Activated naive CD4-positive, alpha-beta T cell treated with Interleukin-2 at 50 U/mL for 16 hours (primary cell): ENCODE data around the gene C1orf122.
"Not testable (repeated sequence)": the region's sequence is repeated elsewhere in the genome, so short reads cannot be mapped to it uniquely, and the experiment has no call there.

Experiments used
- DNase-seq: peaks from one replicate; pipeline ENCODE4 v3.0.0-alpha.2; 2020

C1orf122 gene

DNA sequence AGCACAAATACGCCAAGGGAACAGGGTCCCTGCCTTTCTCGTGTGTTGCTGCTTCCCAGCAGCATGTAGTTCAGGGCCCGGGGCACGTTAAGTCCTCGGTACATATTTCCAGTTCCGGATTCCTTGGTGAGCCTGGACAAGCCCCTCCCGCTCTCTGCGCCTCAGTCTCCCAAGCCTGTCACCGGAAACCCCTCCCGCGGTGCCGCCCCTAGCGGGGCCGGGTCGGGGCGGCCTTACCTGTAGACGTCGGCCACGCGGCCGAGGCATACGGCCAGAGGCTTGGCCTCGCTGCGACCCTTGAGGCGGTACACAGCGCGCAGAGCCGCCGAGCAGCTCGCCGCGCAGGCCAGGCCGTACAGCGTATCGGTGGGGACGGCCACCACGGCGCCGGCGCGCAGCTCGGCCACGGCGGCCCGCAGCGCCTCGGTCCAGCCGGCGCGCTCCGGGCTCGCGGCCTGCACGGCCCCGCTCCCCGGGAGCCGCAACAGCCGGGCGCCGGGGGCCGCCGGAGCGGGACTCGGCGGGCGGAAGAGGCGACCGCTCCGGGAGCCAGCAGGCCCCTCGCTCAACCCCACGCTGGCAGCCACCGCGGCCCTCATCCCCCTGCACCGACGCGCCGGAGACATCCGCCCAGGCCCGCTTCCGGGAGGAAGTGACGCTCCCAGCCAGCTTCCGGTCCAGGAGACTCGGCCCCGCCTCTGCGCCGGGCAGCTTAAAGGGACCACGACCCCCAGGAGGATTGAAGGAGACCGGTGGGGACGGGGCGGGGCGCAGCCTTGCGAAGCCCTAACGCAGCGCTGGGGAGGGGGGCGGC, at the start of gene C1orf122, which contains the start of gene YRDC:
Gene C1orf122, plus strand, starts transcription at position 236 of the 814 bp plus-strand sequence. CDS start 615 bp downstream, outside the sequence.
Gene YRDC, minus strand, starts transcription at position 654 of the 814 bp plus-strand sequence. Its CDS starts 28 bp downstream, at position 626.
- peak; percentile 96 for DNase-seq

DNA sequence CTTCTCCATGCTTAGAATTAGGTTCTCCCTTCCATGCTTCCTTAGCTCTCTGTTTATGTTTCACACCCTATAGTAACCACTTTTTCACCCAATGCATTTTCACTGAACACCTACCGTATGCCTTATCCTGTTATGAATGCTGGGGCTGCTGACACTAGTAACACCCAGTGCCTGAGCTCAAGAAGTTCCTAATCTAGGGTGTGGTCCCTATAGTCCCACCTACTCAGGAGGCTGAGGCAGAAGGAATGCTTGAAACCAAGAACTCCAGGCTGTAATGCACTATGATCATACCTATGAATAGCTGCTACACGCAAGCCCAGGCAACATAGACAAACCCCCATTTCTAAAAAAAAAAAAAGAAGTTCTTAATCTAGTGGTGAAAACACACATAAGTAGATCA, 48.1 kb upstream of the C1orf122 start:
- no peak for DNase-seq

GRCh38 chr1:37761416-37762095, 46.0 kb upstream of the C1orf122 start:
- DNase-seq, result no peak

DNA sequence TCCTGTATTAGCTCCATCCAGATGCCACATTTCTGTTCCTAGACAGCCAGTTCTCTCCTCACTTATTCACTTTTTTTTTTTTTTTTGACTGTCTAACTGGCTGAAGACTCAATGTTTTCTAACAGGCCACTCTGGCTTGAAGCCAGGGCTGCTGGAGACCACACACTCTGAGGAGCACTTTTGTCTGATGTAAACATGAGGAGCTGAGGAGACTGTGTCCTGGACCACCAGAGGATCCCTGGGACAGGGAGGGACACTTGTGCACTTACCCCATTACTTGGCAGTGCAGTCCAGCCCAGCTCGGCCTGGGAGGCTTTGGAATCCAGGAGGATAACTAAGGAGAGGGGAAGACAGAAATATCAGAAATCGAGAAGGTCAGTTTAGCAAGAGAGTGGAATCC, 45.1 kb upstream of the C1orf122 start:
- DNase-seq, result no peak

- no peak for DNase-seq
Measured at GRCh38 chr1:37763791-37764413, 43.7 kb upstream of the C1orf122 start.

- DNase-seq, result peak; percentile 40
Measured at GRCh38 chr1:37764414-37764825, 43.2 kb upstream of the C1orf122 start.

- DNase-seq, result no peak
Measured at GRCh38 chr1:37764888-37765441, 42.6 kb upstream of the C1orf122 start, which contains the start of gene EPHA10. Gene EPHA10, minus strand, starts transcription at chr1:37765120. Its CDS starts 54 bp downstream, at chr1:37765066.

GRCh38 chr1:37765916-37766664, 41.5 kb upstream of the C1orf122 start:
- DNase-seq, result peak; percentile 19

DNA sequence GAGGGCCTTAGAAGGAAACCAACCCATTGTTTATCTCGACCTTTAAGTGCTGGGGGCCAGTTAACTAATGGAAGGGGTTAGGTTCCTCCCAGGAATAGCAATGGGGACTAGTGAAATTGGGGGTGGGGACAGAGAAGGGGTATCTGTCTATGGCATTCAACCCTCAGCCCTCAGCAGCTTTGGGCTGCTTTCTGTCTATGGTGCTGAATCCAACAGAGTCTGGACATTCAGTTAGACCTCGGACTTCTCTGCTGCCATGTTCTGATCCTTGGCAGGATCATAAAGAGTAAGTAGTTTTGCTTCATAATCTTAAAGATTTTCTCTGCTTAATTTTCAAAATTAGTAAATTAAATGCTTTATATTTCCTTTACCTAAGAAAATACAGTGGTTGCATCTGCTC, 40.1 kb upstream of the C1orf122 start:
- DNase-seq, result no peak

- not testable (repeated sequence) for DNase-seq
Measured at GRCh38 chr1:37771440-37771839, 36.1 kb upstream of the C1orf122 start.

- DNase-seq, result peak; percentile 30
Measured at GRCh38 chr1:37776946-37777516, 30.6 kb upstream of the C1orf122 start.

GRCh38 chr1:37778654-37779053, 28.9 kb upstream of the C1orf122 start:
- no peak for DNase-seq

DNA sequence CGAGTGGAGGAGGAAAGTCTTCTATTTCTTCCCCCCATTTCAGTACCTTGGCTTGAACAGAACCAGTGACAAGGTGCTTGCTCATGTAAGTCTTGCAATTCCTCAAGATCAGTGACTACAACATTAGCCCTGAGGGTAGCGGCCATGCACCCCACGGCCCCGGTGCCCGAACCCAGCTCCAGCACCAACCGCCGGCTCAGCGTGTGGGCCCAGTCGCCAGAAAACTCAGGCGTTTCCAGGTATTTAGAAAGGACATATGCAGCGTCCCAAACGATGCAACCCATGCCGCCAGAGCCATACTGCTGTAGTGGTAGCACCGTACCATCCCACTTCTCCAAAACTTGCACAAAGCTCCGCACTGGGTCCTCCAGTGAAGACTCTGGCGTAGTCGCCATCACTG, 25.1 kb upstream of the C1orf122 start:
- DNase-seq, result no peak

DNA sequence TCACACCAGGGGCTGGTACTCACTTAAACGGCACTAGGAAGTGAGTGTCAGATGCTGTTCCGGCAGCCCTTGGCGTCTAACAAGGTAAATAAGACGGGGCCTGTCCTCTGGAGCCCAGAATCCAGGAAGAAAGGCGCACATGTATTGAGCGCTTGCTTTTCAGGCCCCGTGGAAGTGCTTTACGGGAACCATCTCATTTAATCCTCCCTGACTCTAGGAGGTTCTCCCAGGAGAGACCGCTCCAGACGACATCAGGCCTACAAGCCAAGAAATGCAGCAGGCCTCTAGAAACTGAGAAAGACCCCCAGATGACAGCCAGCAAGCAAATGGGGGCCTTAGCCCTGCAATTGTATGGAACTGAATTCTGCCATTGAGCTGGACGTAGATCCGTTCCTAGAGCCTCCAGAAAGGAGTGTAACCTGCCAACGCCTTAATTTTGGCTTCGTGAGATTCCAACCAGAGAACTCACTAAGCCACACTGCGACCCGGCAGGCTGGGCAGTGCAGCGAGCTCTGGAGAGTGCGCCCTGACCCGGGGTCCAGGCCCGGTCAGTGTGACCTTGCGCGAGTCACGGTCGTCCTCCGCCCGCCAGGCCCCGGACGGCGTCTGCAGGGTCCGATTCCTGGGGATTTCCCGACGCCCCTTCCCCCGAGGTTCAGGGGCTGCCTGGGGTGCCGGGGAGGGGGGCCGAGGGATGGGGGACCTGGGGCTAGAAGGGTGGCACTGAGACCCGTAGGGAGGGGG, 14.5 kb upstream of the C1orf122 start:
- DNase-seq, result no peak

DNA sequence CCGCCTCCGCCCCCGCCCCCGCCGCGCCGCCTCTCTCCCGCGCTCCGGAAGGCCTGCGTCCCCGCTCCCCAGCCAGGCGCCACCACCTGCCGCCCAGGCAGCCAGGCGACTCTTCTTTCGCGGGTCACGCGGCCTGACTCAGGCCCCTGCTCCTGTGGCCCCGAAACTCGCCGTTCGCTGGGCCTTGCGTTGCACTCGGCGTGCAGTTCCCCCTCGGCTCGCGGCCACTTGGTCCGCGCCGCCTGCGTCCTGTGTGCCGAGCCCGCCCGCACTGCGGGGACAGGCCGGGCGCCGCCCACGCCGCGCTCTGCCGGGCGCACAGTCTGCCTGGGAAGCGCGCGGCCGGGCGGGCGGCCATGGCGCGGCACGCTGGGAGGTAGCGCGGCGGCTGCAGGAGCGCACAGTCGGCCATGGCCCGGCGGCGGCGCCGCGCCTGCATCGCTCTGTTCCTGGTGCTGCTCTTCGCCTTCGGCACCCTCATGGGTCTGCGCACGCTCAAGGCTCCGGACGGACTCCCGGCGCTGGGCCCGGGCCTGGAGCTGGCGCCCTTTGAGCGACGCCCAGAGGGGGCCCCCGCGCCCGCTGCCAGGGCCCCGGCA, 13.7 kb upstream of the C1orf122 start, which contains the start of gene MANEAL:
Gene MANEAL, plus strand, starts transcription at position 75 of the 599 bp plus-strand sequence. Its CDS starts 336 bp downstream, at position 411.
- peak; percentile 37 for DNase-seq

DNA sequence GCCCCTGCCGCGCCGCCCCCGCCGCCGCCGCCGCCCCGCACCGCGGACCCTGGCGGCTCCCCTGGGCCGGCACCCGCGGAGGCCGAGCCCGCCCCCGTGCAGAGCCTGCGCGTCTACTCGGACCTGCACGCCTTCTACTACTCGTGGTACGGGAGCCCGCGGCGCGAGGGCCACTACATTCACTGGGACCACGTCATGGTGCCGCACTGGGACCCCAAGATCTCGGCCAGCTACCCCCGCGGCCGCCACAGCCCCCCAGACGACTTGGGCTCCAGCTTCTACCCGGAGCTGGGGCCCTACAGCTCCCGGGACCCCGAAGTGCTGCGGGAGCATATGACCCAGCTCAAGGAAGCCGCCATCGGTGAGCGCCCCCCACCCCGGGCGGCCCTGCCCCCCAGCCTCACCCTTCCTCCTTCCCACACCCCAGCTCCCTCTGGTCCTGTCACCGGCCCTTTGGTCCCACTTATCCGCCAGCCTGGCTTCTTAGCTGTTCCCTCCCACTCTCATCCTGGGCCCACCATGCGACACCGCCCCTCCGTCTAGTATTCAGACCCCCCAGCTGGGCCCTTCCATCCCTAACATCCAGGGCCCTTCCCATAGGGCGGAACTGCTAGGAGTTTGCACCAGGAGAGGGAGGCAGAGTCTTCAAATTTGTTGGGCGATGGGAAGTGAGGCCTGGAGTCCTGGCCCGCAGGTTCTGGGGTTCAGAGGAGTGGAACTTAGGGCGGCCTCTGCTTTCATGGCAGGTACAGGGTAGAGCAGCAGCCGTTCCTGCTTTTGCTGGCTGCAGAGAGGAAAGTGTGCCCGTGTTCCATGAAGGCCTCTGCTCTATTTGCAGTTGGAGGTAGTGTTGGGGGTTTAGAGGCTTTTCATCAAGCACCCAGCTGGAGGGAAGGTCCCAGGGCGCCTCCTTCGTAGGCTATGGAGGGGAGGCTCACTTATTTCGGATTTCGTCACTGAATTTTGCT, 12.9 kb upstream of the C1orf122 start:
- DNase-seq, result no peak

- peak; percentile 46 for DNase-seq
Measured at GRCh38 chr1:37795340-37796125, 12.1 kb upstream of the C1orf122 start.

DNA sequence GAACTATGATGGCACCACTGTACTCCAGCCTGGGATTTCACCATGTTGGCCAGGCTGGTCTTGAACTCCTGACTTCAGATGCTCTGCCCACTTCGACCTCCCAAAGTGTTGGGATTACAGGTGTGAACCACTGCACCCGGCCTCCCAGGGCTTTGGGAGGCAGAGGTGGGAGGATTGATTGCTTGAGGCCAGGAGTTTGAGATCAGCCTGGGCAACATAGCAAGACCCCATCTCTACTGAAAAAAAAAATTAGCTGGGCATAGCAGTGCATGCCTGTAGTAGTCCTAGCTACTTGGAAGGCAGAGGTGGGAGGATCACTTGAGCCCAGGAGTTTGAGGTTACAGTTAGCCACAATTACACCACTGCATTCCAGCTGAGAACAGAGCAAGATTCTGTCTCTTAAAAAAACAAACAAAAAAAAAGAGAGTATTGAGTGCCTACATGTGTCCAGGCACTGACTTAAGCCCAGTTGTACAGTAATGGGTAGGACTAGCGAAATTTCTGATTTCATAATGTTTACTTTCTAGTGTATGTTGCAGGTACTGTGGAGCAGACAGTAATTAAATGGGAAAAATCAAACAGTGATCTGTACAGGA, 9.7 kb upstream of the C1orf122 start:
- no peak for DNase-seq
